ENCODE results near the gene MC3R.

The MC3R gene

GRCh38 chr20:56249956-56250355 lies 1.4 kb downstream of the MC3R start:
- DNase-seq (ENCODE audit: low spot score) = no peak

- DNase-seq (ENCODE audit: low spot score) = no peak
Measured at GRCh38 chr20:56257604-56258003, 9.1 kb downstream of the MC3R start.

- DNase-seq (ENCODE audit: low spot score) = peak; percentile 36
Measured at GRCh38 chr20:56259948-56260347, 11.4 kb downstream of the MC3R start.

GRCh38 chr20:56268536-56268935 lies 20.0 kb downstream of the MC3R start:
- DNase-seq (ENCODE audit: low spot score) = no peak

GRCh38 chr20:56271974-56272373 lies 23.4 kb downstream of the MC3R start:
- no peak for DNase-seq (ENCODE audit: low spot score)

- DNase-seq (ENCODE audit: low spot score) = no peak
Measured at GRCh38 chr20:56273491-56273890, 25.0 kb downstream of the MC3R start.

GRCh38 chr20:56274156-56274555 lies 25.6 kb downstream of the MC3R start:
- no peak for DNase-seq (ENCODE audit: low spot score)

- no peak for DNase-seq (ENCODE audit: low spot score)
Measured at GRCh38 chr20:56278196-56278595, 29.7 kb downstream of the MC3R start.

- DNase-seq (ENCODE audit: low spot score) = no peak
Measured at GRCh38 chr20:56285496-56285895, 37.0 kb downstream of the MC3R start.

- no peak for DNase-seq (ENCODE audit: low spot score)
Measured at GRCh38 chr20:56289652-56290051, 41.1 kb downstream of the MC3R start.

- DNase-seq (ENCODE audit: low spot score) = peak; percentile 12
Measured at GRCh38 chr20:56299362-56299761, 50.8 kb downstream of the MC3R start.

All from RKO (cell line).